ENCODE data around the gene CLEC20A.

GRCh38 chr1:178487070-178487615, 9.6 kb downstream of the CLEC20A start:
- TF ChIP-seq REST (IDR thresholded peaks at IDR 0.05; ENCODE audit: insufficient read depth in 1 of 2, low read depth in 2 of 2, low read length in 2 of 2): no peak
- TF ChIP-seq TAF1 (IDR thresholded peaks at IDR 0.05; ENCODE audit: borderline replicate concordance, insufficient read depth, low read length): no peak
- no peak for TF ChIP-seq POLR2AphosphoS5 (IDR thresholded peaks at IDR 0.05; ENCODE audit: low read depth, low read length)
- no peak for TF ChIP-seq SIN3A (IDR thresholded peaks at IDR 0.05; ENCODE audit: borderline replicate concordance, insufficient read depth, low read length)
- no peak for TF ChIP-seq FOXP2 (optimal IDR thresholded peaks at IDR 0.05; ENCODE audit: borderline replicate concordance, extremely low read depth, extremely low read length, insufficient read depth)

Measured in PFSK-1 (cell line).